ENCODE measurements around the gene SLC38A11.

Gene SLC38A11

GRCh38 chr2:164913640-164914350, 41.5 kb downstream of the SLC38A11 start:
- DNase-seq = no peak

DNA sequence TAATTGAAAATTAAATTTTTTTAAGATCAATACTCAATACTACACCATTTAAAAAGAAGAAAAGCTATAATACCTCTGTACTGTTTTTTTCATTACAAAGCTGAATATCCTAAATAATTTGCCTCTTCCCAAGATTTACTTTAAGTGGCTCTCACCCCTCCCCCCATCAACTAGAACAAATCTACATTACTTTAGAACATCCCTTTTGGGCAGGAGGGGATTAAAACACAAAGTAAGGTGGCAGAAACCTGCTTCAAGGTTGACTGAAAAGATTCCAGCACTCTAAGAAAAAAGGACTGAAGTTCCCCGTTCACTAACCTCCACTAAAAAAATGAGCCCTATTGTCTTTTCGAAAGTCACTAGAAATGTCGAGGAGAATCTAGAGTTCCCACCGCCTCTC, 42.3 kb downstream of the SLC38A11 start:
- DNase-seq = no peak

- no peak for DNase-seq
Measured at GRCh38 chr2:164911832-164912231, 43.5 kb downstream of the SLC38A11 start.

DNA sequence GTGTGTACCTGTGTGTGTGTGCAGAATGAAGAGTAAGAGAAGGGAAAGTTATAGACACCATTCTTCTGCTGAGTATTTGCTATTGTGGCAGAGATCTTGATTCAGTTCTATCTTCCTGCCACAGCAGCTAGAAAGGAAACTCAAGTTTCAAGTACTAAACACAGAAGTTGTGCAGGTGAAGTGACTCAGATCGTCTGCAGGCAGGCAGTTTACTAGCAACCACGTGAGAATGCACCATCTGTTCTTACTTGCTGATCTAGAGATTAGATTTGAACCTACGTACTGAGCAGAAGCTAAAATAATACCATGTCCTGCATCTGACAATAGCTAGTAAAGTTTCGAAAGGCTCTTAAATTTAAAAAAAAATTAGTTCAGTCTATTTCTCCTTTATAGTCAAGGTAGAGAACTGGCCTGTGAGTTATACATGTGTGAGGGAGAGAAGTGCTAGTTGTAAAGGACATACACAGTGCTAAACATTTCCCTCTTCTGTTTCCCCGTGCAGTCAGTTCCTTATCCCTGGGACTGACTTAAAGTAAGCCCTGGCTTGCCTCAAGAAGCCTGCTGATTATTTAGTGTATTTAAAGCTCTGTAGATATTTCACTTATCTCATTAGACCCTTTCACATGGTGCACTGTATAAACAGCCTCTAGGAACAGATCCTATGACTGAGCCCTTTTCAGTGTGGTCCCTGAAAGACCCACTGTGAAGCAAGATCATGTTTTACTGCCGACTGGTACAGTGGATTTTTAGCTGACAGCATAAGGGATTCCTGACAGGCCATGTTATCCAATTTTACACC, 45.0 kb downstream of the SLC38A11 start:
- DNase-seq = no peak

GRCh38 chr2:164906947-164907346, 48.4 kb downstream of the SLC38A11 start:
- DNase-seq = no peak

GRCh38 chr2:164905307-164905706, 50.0 kb downstream of the SLC38A11 start:
- no peak for DNase-seq

GRCh38 chr2:164903951-164904350, 51.4 kb downstream of the SLC38A11 start:
- no peak for DNase-seq

GRCh38 chr2:164903204-164903603, 52.1 kb downstream of the SLC38A11 start:
- no peak for DNase-seq

GRCh38 chr2:164899121-164899520, 56.2 kb downstream of the SLC38A11 start:
- no peak for DNase-seq

DNA sequence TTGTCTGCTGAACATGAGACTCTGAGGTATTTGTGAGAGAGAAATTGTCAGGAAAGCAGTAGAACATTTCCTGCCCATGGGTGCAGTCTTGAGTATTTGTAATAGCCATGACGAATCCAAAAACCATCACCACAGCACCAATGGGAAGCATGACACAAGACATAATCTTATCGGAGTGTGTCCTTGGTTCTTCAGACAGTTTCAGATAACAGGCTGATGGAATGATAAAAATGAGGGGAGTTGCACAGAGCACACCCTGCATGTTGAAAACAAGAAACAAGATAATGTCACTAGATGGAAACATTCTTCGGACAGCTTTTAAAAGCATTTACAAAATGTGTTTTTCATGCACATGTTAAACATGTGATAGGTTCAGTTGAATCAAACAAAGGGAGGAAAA, 56.9 kb downstream of the SLC38A11 start:
- DNase-seq = no peak

GRCh38 chr2:164897469-164898260, 57.7 kb downstream of the SLC38A11 start:
- no peak for DNase-seq

DNA sequence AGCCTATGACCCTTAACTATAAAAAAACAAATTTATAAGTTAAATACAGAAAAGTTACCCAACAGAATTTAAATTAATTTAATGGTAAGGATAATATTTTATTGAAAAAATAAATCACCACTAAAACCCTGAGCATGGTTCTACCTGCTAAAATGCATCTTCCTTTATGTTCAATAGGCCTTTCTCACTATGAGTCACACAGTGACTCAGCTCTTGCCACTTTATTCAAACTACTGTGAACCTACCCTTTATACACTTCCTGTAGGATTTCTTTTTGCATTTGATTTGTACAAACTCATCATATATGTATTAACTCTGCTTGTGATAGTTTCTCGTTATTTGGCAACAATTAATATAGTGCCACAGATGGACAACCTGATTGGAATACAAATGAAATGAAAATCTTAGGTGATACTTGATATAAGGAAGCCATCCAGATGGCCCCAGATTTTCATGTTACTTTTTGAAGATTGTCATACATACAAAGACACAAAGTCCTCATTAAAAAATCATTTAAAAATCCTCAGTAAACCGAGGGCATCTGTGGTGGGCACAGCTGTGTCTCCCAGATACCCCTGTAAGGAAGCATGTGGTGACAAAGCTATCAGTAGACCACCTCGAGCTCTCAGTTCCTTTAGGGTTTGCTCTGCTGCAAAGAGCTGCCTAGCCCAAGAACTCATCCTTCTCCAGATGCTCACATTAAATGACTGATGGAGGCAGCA, 58.5 kb downstream of the SLC38A11 start:
- no peak for DNase-seq

- DNase-seq = no peak
Measured at GRCh38 chr2:164896226-164896625, 59.1 kb downstream of the SLC38A11 start.

DNA sequence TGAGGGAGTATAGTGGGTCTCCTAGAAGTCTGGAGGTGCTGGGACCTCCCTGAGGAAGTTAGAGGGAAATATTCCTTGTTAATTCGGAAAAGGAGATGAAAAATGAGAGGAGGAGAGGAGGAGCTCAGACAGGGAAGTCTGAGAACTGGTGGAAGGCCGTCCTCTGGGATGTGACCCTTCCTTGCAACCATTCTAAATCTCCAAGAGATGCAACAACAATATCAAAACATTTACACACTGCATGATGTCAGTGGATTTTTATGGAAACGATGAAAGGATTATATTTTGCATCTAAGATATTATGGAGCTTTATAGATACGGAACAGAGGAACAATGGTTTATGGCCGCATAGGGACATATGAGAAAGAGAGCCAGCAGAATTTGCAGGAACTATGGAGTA, 63.9 kb downstream of the SLC38A11 start:
- DNase-seq = no peak

GRCh38 chr2:164890544-164890943, 64.8 kb downstream of the SLC38A11 start:
- no peak for DNase-seq

DNA sequence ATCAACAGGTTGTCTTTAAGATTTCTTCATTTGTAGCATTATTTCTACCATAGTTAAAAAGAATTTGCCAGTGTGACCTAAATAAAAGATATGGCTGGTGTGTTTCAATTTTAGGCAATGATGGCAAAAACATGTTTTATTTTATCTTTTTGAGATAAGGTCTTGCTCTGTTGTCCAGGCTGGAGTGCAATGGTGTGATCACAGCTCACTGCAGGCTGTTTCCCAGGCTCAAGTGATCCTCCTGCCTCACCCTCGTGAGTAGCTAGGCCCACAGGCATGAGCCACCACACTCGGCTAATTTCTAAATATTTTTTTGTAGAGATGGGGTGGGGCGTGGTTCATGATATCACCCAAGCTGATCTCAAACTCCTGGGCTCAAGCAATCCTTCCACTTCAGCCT, 66.7 kb downstream of the SLC38A11 start:
- DNase-seq = no peak

- DNase-seq = no peak
Measured at GRCh38 chr2:164887434-164888144, 67.7 kb downstream of the SLC38A11 start.

- DNase-seq = no peak
Measured at GRCh38 chr2:164882276-164882675, 73.0 kb downstream of the SLC38A11 start.

DNA sequence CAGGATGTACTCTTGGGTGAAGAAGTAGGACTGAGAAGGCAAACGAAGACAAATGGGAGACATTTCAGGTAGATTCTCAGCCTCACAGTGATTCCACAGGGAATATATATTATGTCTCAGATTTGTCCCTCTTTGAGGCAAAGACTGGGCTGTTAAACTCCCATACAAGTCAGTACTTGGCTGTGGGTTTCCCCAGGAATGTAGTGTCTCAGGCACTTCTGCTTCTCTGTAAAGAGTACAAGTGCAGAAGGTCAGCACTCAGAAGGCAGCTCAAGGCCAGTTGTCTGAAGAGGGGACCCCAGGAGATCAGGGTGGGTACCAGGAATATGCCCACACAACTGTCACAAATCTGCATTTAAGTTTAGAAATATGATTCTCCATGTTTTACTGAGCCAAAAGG, 73.8 kb downstream of the SLC38A11 start:
- DNase-seq = no peak

GRCh38 chr2:164879901-164880535, 75.3 kb downstream of the SLC38A11 start:
- no peak for DNase-seq

- no peak for DNase-seq
Measured at GRCh38 chr2:164877927-164878326, 77.4 kb downstream of the SLC38A11 start.

DNA sequence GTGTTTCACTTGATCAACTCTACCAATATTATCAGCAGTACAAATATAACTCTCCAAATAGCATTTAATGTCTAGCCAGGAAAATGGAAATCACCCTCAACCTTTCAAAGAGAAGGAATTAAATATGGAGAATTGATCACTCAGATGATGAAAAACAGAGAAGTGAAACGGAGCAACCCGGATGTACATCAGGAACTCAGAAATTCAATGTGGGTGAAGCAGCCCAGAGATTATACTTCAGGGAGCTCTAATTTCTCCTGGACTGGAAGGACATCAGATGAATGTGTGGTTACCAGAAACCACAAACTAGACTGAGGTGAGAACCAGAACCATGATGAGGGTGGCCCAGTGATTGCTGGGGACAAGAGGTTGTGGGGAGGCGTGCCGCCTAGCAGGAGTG, 78.2 kb downstream of the SLC38A11 start:
- no peak for DNase-seq
